H1 (cell line): ENCODE results near the gene MTAP. TPM values are rescaled to one million over a fixed set of nuclear protein-coding genes. Genes with fewer than 3 reads are reported as not detected.

Experiments used
- EZH2 ChIP-seq: fragments of 200-600 bp; sonication (generic); IDR thresholded peaks from 2 replicates; pipeline ENCODE4 v1.7.1; 2012; ENCODE audit warnings: low read depth, mild to moderate bottlenecking, moderate library complexity, low read length, inconsistent platforms; ENCODE audit not compliant: severe bottlenecking
- GABPA ChIP-seq: IDR thresholded peaks from 2 replicates; pipeline ENCODE4 v1.6.1; 2011; ENCODE audit warnings: mild to moderate bottlenecking, low read length, moderate library complexity, borderline replicate concordance; ENCODE audit not compliant: insufficient read depth
- MAFK ChIP-seq: IDR thresholded peaks from 2 replicates; pipeline ENCODE4 v1.6.1; 2012; ENCODE audit warnings: low read depth, mild to moderate bottlenecking, improper control_type of control experiment, low read length
- POLR2A ChIP-seq, 2 experiments: IDR thresholded peaks; 1 replicate in 1 of 2; 2 replicates in 1 of 2; pipeline ENCODE4 v1.6.1; 2011; ENCODE audit warnings: low read depth in 2 of 2, low read length in 2 of 2, mild to moderate bottlenecking in 2 of 2; ENCODE audit errors: control extremely low read depth in 1 of 2
- SRF ChIP-seq: IDR thresholded peaks from 2 replicates; pipeline ENCODE4 v1.6.1; 2011; ENCODE audit warnings: mild to moderate bottlenecking, low read depth, low read length, moderate library complexity
- TBP ChIP-seq: IDR thresholded peaks from 2 replicates; pipeline ENCODE4 v1.6.1; 2011; ENCODE audit warnings: low read depth, low read length, improper control_type of control experiment
- polyA plus RNA-seq, 7 experiments: library from polyadenylated mRNA; depleted of rRNA in 3 of 7; stranded (reverse) in 5 of 7; unstranded in 2 of 7; fragments of >200 nt in 5 of 7; fragments of 200-250 nt in 2 of 7; gene quantifications; 1 replicate in 5 of 7; 2 replicates in 1 of 7; 4 replicates in 1 of 7; pipeline versions ENCODE4 v1.2.1 to v1.2.3, GENCODE V29; 2011 to 2013; ENCODE audit warnings: missing spikeins in 2 of 7, mixed read lengths in 2 of 7
- total RNA-seq: library from RNA; stranded (reverse); fragmentation: NEBNext Ultra II Directional; extraction: Animal tissue kit (Norgen Biotek cat#: 25700); gene quantifications from 2 replicates; pipeline ENCODE4 v1.2.1, GENCODE V29; 2021

The MTAP gene
- total and polyA plus RNA-seq, 2 of the 8 experiments (the other 6 are each of a cell fraction or from before 2014, with no cell fraction given): 16.4 to 100 TPM

GRCh38 chr9:21802418-21803000, at the start of gene MTAP (continued):
- TF ChIP-seq TBP (peak; percentile 89), POLR2A (IDR thresholded peaks at IDR 0.05; ENCODE audit: control extremely low read depth in 1 of 2, low read depth in 2 of 2, low read length in 2 of 2) (peak; percentile 79 to 99), MAFK (no peak), EZH2 (no peak), SRF (no peak), GABPA (peak; percentile 20; the same call in 1 of the 2 replicates)
